GM23248 (cell line): ENCODE results near the gene PCSK5. TPM values are rescaled to one million over a fixed set of nuclear protein-coding genes. Genes with fewer than 3 reads are reported as not detected.

Experiments used
- DNase-seq: peaks from one replicate; pipeline ENCODE4 v3.0.0-alpha.2; 2015
- H2AFZ ChIP-seq: fragments of 200-600 bp; sonication (generic); 2 replicates; pipeline ENCODE4 v1.6.1; 2016; ENCODE audit warnings: antibody characterized with exemption
- H3F3A ChIP-seq: fragments of 200-600 bp; sonication (generic); 2 replicates; pipeline ENCODE4 v1.6.1; 2016; ENCODE audit warnings: mild to moderate bottlenecking, antibody characterized with exemption, mixed run types; ENCODE audit not compliant: insufficient read depth
- H3K27ac ChIP-seq: fragments of 200-600 bp; sonication (generic); 2 replicates; pipeline ENCODE4 v1.5.1; 2016; ENCODE audit warnings: mild to moderate bottlenecking
- H3K27me3 ChIP-seq: fragments of 200-600 bp; sonication (generic); replicated peaks from 2 replicates; pipeline ENCODE4 v1.6.1; 2016; ENCODE audit warnings: mild to moderate bottlenecking; ENCODE audit not compliant: insufficient read depth
- H3K36me3 ChIP-seq: fragments of 200-600 bp; sonication (generic); 2 replicates; pipeline ENCODE4 v1.6.1; 2016; ENCODE audit warnings: low read depth, mild to moderate bottlenecking
- H3K4me1 ChIP-seq: fragments of 200-600 bp; sonication (generic); 2 replicates; pipeline ENCODE4 v1.6.1; 2016; ENCODE audit warnings: mild to moderate bottlenecking; ENCODE audit not compliant: insufficient read depth
- H3K4me2 ChIP-seq: fragments of 200-600 bp; sonication (generic); one replicate; pipeline ENCODE4 v1.6.1; 2016; ENCODE audit warnings: mild to moderate bottlenecking; ENCODE audit not compliant: unreplicated experiment
- H3K4me3 ChIP-seq: fragments of 200-600 bp; sonication (generic); 2 replicates; pipeline ENCODE4 v1.5.1; 2016; ENCODE audit warnings: mild to moderate bottlenecking
- H3K79me2 ChIP-seq: fragments of 200-600 bp; sonication (generic); 2 replicates; pipeline ENCODE4 v1.6.1; 2016; ENCODE audit warnings: mild to moderate bottlenecking; ENCODE audit not compliant: insufficient read depth
- H3K9ac ChIP-seq: fragments of 200-600 bp; sonication (generic); 2 replicates; pipeline ENCODE4 v1.6.1; 2016; ENCODE audit warnings: mild to moderate bottlenecking
- H3K9me2 ChIP-seq: fragments of 200-600 bp; sonication (generic); 2 replicates; pipeline ENCODE4 v1.6.1; 2016; ENCODE audit warnings: mixed run types, mild to moderate bottlenecking, moderate library complexity; ENCODE audit not compliant: insufficient read depth
- H3K9me3 ChIP-seq: fragments of 200-600 bp; sonication (generic); one replicate; pipeline ENCODE4 v1.6.1; 2017; ENCODE audit warnings: low read depth
- H4K20me1 ChIP-seq: fragments of 200-600 bp; sonication (generic); 2 replicates; pipeline ENCODE4 v1.6.0; 2016; ENCODE audit not compliant: insufficient read depth
- EZH2 ChIP-seq: fragments of 200-600 bp; sonication (generic); IDR thresholded peaks from 2 replicates; pipeline ENCODE4 v1.6.1; 2018; ENCODE audit warnings: antibody characterized with exemption, mild to moderate bottlenecking; ENCODE audit not compliant: insufficient read depth, poor library complexity, severe bottlenecking
- EZH2phosphoT487 ChIP-seq: fragments of 200-600 bp; sonication (generic); IDR thresholded peaks from 2 replicates; pipeline ENCODE4 v1.6.1; 2018; ENCODE audit warnings: antibody characterized with exemption, moderate library complexity, mild to moderate bottlenecking, low read depth; ENCODE audit not compliant: insufficient read depth
- WGBS, 2 experiments: methylation state at CpG; one replicate each; pipeline ENCODE4 v1.1.6; 2015 to 2017; ENCODE audit warnings: low lambda C conversion rate in 2 of 2, low coverage in 1 of 2; ENCODE audit errors: missing lambda C conversion rate in 2 of 2; 5-methylcytosine and 5-hydroxymethylcytosine counted together
- in situ Hi-C: fragments of 300-500 bp; cut with MboI; formaldehyde crosslinking; loops from 2 replicates; pipeline ENCODE4 v1.15.0; 2020
- polyA plus RNA-seq: library from polyadenylated mRNA; unstranded; fragments of >200 nt; fragmentation: Nextera tagmentation; extraction: Ambion mirVana; gene quantifications from 2 replicates; pipeline ENCODE4 v1.2.1, GENCODE V29; 2016
- total RNA-seq: library from RNA; depleted of rRNA; stranded (reverse); fragments of >200 nt; shearing (Covaris generic); gene quantifications from 2 replicates; pipeline ENCODE4 v1.2.3, GENCODE V29; 2014

Gene PCSK5
- total and polyA plus RNA-seq, 2 experiments from 2014 or later: 2.3 to 3.9 TPM

GRCh38 chr9:76103531-76104315, 213.2 kb downstream of the PCSK5 start:
- Histone ChIP-seq H3K36me3 (no peaks in the 10 kb centered on the region), H3K4me3 (no peak overlapping the region), H2AFZ (no peak overlapping the region), H3K4me2 (no peak overlapping the region), H3K79me2 (no peaks in the 10 kb centered on the region), H3K9me3 (no peaks in the 10 kb centered on the region), H3F3A (no peaks in the 10 kb centered on the region), H3K27ac (no peak overlapping the region), H3K9ac (no peak overlapping the region), H4K20me1 (no peaks in the 10 kb centered on the region), H3K4me1 (no peaks in the 10 kb centered on the region; the same call in 1 of the 2 replicates), H3K9me2 (no peaks in the 10 kb centered on the region), H3K27me3 (no peaks in the 10 kb centered on the region)
- TF ChIP-seq EZH2: no peak
- TF ChIP-seq EZH2phosphoT487: no peak
- 38 to 46% methylated on average over 6 of the region's 6 CpGs for WGBS, 2 experiments
- in situ Hi-C loops: no loop called here
- DNase-seq: no peak

- Histone ChIP-seq H3K9me3 (no peaks in the 10 kb centered on the region), H3K36me3 (no peaks in the 10 kb centered on the region), H4K20me1 (no peaks in the 10 kb centered on the region), H3K9ac (no peak overlapping the region), H3K4me3 (no peak overlapping the region), H3F3A (no peaks in the 10 kb centered on the region), H2AFZ (no peak overlapping the region), H3K79me2 (no peaks in the 10 kb centered on the region), H3K4me1 (no peaks in the 10 kb centered on the region; the same call in 1 of the 2 replicates), H3K4me2 (no peak overlapping the region), H3K27me3 (no peaks in the 10 kb centered on the region), H3K9me2 (no peaks in the 10 kb centered on the region), H3K27ac (no peak overlapping the region)
- peak; percentile 71 for DNase-seq
- TF ChIP-seq EZH2phosphoT487 (no peak), EZH2 (no peak)
- in situ Hi-C loops: no loop called here
- 31 to 39% methylated on average over 4 of the region's 4 CpGs for WGBS, 2 experiments
These were observed 217.0 kb downstream of the PCSK5 start for GRCh38 chr9:76107482-76107881.

- Histone ChIP-seq H3K9ac (no peak overlapping the region), H4K20me1 (no peaks in the 10 kb centered on the region), H3K4me3 (no peak overlapping the region), H3K27ac (no peak overlapping the region), H3K79me2 (no peaks in the 10 kb centered on the region), H3K9me2 (no peaks in the 10 kb centered on the region), H3K36me3 (no peaks in the 10 kb centered on the region), H3K27me3 (no peaks in the 10 kb centered on the region), H3K4me1 (no peaks in the 10 kb centered on the region; the same call in 1 of the 2 replicates), H3K4me2 (no peak overlapping the region), H3K9me3 (no peaks in the 10 kb centered on the region), H3F3A (no peaks in the 10 kb centered on the region), H2AFZ (peak overlapping the region; percentile 18; the same call in 1 of the 2 replicates)
- in situ Hi-C loops: no loop called here
- 40 to 44% methylated on average over 2 of the region's 2 CpGs for WGBS, 2 experiments
- peak; percentile 47 for DNase-seq
- no peak for TF ChIP-seq EZH2
- TF ChIP-seq EZH2phosphoT487: no peak
These were observed 219.5 kb downstream of the PCSK5 start for GRCh38 chr9:76109953-76110352.

- Histone ChIP-seq H3K79me2 (no peaks in the 10 kb centered on the region), H3K9me3 (no peaks in the 10 kb centered on the region), H3K9me2 (no peaks in the 10 kb centered on the region), H3K4me2 (no peak overlapping the region), H2AFZ (no peak overlapping the region), H3K4me3 (no peak overlapping the region), H3K36me3 (no peaks in the 10 kb centered on the region), H3K9ac (no peak overlapping the region), H3K27ac (no peak overlapping the region), H3K4me1 (no peaks in the 10 kb centered on the region; the same call in 1 of the 2 replicates), H4K20me1 (no peaks in the 10 kb centered on the region), H3F3A (no peaks in the 10 kb centered on the region), H3K27me3 (no peaks in the 10 kb centered on the region)
- DNase-seq: no peak
- in situ Hi-C loops: no loop called here
- WGBS, 2 experiments: 47 to 48% methylated on average over 2 of the region's 2 CpGs
- no peak for TF ChIP-seq EZH2phosphoT487
- TF ChIP-seq EZH2: no peak
These were observed 221.7 kb downstream of the PCSK5 start for GRCh38 chr9:76112151-76112550.
